CD4-positive, alpha-beta T cell (primary cell): ENCODE results near the gene NR3C2. TPM values are rescaled to one million over a fixed set of nuclear protein-coding genes. Genes with fewer than 3 reads are reported as not detected.

ENCODE experiments used
- ATAC-seq: fragments of 200-7000 bp; cut with Tn5 transposase; one replicate; pipeline ENCODE4 v1.10.0; 2022; ENCODE audit warnings: mild to moderate bottlenecking; ENCODE audit not compliant: poor library complexity
- CTCF ChIA-PET: fragments of 350-600 bp; sonication (Branson Sonifier 250); formaldehyde crosslinking; loops from one replicate; lab custom pipeline; 2021; ENCODE audit warnings: antibody characterized with exemption, inconsistent platforms; lab: Charles Lee
- POLR2A ChIA-PET: fragments of 350-600 bp; sonication (Branson Sonifier 250); formaldehyde crosslinking; loops from one replicate; lab custom pipeline; 2021; ENCODE audit warnings: antibody characterized with exemption, inconsistent platforms; lab: Charles Lee
- DNase-seq, 14 experiments: peaks; one replicate each; pipeline ENCODE4 v3.0.0-alpha.2; 2013 to 2020; ENCODE audit warnings: mixed read lengths in 2 of 14
- H3K27ac ChIP-seq, 2 donors: one replicate each; pipeline versions ENCODE4 v1.5.1 to v1.7.0; 2013; ENCODE audit warnings: low read length in 2 of 2, low read depth in 1 of 2, mild to moderate bottlenecking in 1 of 2
- H3K27me3 ChIP-seq, 2 experiments: 1 replicate in 1 of 2; 2 replicates in 1 of 2; pipeline versions ENCODE4 v1.6.1 to v1.7.0; 2013; ENCODE audit warnings: low read length in 2 of 2, control low read depth in 1 of 2, mild to moderate bottlenecking in 1 of 2, moderate library complexity in 1 of 2; ENCODE audit not compliant: insufficient read depth in 2 of 2, control insufficient read depth in 1 of 2
- H3K36me3 ChIP-seq: one replicate; pipeline ENCODE4 v1.6.1; 2013; ENCODE audit warnings: low read length, control low read depth; ENCODE audit not compliant: insufficient read depth
- H3K4me1 ChIP-seq: one replicate; pipeline ENCODE4 v1.6.1; 2013; ENCODE audit warnings: low read length, control low read depth; ENCODE audit not compliant: insufficient read depth
- H3K4me3 ChIP-seq: one replicate; pipeline ENCODE4 v1.5.1; 2013; ENCODE audit warnings: mild to moderate bottlenecking, low read length, moderate library complexity
- H3K9me3 ChIP-seq, 2 experiments: 1 replicate in 1 of 2; 2 replicates in 1 of 2; pipeline versions ENCODE4 v1.6.1 to v1.7.0; 2013; ENCODE audit warnings: low read length in 2 of 2, mild to moderate bottlenecking in 2 of 2, control low read depth in 1 of 2, moderate library complexity in 1 of 2; ENCODE audit not compliant: control insufficient read depth in 1 of 2, insufficient read depth in 1 of 2
- H3K27ac Mint-ChIP-seq: one replicate; pipeline ENCODE4 v1.8.0; 2020; ENCODE audit warnings: mixed read lengths
- H3K27me3 Mint-ChIP-seq: one replicate; pipeline ENCODE4 v1.8.0; 2021; ENCODE audit warnings: mixed read lengths
- H3K36me3 Mint-ChIP-seq: one replicate; pipeline ENCODE4 v1.8.0; 2021; ENCODE audit warnings: low read depth, mixed read lengths
- H3K4me1 Mint-ChIP-seq: one replicate; pipeline ENCODE4 v1.8.0; 2021; ENCODE audit warnings: low read depth, mixed read lengths
- H3K4me3 Mint-ChIP-seq: one replicate; pipeline ENCODE4 v1.8.0; 2020; ENCODE audit warnings: mild to moderate bottlenecking, mixed read lengths
- H3K9me3 Mint-ChIP-seq: one replicate; pipeline ENCODE4 v1.8.0; 2020; ENCODE audit warnings: mixed read lengths
- intact Hi-C, 2 experiments: fragments of 100-400 bp; cut with DNase I in 1 of 2; cut with micrococcal nuclease in 1 of 2; formaldehyde crosslinking; loops; one replicate each; pipeline versions ENCODE4 v1.15.1 to v1.9.0; 2023 to 2025; cut with DNase I, micrococcal nuclease
- total RNA-seq, 174 experiments: library from RNA in 2 of 174; stranded (reverse) in 2 of 174; gene quantifications; one replicate each; pipeline ENCODE4 v1.2.3 and lab custom pipeline; 2021 to 2026
- TF ChIP-seq, protein P1 (sequence below): fragments of 200-600 bp; IDR thresholded peaks from one replicate; pipeline ENCODE4 v1.8.0; 2022; ENCODE audit warnings: antibody characterized with exemption, mild to moderate bottlenecking

The NR3C2 gene
- total RNA-seq, 2 experiments from 2014 or later: 31.6 to 35.0 TPM

DNA sequence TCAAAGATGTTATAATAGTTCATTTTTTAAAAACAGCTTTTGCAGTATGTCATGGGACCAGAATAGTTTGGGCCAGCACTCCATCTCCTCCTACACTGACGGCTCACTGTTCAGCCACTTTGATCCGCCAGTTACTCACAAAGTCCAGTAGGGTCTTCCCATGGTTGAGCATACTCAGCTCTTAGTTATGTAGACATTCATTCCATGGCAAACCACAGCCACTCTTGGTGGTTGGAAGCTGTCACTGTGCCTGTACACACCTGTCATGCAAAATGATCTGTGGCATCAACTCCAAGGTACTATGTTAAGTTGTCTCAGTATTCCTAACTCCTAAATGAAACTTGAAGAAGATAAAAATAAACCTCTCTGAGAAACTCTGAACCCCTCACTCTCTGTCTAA is 127.2 kb downstream of the NR3C2 start:
- TF ChIP-seq, protein P1, sequence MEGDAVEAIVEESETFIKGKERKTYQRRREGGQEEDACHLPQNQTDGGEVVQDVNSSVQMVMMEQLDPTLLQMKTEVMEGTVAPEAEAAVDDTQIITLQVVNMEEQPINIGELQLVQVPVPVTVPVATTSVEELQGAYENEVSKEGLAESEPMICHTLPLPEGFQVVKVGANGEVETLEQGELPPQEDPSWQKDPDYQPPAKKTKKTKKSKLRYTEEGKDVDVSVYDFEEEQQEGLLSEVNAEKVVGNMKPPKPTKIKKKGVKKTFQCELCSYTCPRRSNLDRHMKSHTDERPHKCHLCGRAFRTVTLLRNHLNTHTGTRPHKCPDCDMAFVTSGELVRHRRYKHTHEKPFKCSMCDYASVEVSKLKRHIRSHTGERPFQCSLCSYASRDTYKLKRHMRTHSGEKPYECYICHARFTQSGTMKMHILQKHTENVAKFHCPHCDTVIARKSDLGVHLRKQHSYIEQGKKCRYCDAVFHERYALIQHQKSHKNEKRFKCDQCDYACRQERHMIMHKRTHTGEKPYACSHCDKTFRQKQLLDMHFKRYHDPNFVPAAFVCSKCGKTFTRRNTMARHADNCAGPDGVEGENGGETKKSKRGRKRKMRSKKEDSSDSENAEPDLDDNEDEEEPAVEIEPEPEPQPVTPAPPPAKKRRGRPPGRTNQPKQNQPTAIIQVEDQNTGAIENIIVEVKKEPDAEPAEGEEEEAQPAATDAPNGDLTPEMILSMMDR: no peak
- ATAC-seq (no peak), DNase-seq (no peak)
- Mint-ChIP-seq H3K36me3 (no peaks in the 10 kb centered on the region), H3K27ac (no peak overlapping the region), H3K4me3 (no peak overlapping the region), H3K4me1 (peaks cover 20% of the 10 kb centered on the region), H3K9me3 (no peaks in the 10 kb centered on the region), H3K27me3 (no peaks in the 10 kb centered on the region)
- H3K4me1 ChIP-seq: no peaks in the 10 kb centered on the region
- H3K4me3 ChIP-seq: no peak overlapping the region
- H3K36me3 ChIP-seq: no peaks in the 10 kb centered on the region
- H3K27ac ChIP-seq: no peak overlapping the region
- CTCF ChIA-PET: interaction anchor here (1.0 kb wide), 1 partner anchor 90 kb away, joined by 3 read pairs; no protein-coding TSS in a partner anchor
- POLR2A ChIA-PET: no interaction called here
- no peaks in the 10 kb centered on the region for H3K27me3 ChIP-seq
- no peaks in the 10 kb centered on the region for H3K9me3 ChIP-seq
- intact Hi-C loops: no loop called here

DNA sequence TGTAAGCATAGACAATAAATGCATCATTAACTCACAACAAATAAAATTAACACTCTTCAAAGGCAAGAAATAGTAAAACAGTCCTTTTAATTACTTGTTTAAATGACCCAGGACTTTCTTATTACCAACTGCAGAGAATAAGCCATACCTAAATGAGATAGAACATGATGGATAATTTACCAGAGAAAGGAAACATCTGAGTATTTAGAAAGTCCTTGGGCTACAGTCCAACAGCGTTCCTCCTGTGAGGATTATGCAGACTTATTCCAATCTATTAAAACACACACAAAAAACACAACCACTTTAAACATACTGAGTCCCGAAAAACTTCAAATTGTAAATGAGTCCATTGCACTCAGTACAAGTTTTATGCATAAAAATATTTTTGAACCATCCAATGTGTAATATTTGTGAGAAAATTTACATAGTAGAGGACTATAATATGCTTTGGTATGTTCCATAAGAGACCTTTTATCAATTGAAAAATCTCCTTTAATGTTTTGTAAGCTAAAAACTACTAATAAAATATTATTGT is 129.2 kb downstream of the NR3C2 start:
- Mint-ChIP-seq H3K36me3 (no peaks in the 10 kb centered on the region), H3K4me3 (no peak overlapping the region), H3K27me3 (no peaks in the 10 kb centered on the region), H3K27ac (no peak overlapping the region), H3K4me1 (peaks cover 25% of the 10 kb centered on the region), H3K9me3 (no peaks in the 10 kb centered on the region)
- intact Hi-C loops: no loop called here
- no peaks in the 10 kb centered on the region for H3K4me1 ChIP-seq
- H3K27me3 ChIP-seq: no peaks in the 10 kb centered on the region
- H3K27ac ChIP-seq: no peak overlapping the region
- ATAC-seq (no peak), DNase-seq (no peak)
- POLR2A ChIA-PET: interaction anchor here (1.4 kb wide), 1 partner anchor 130 kb away, joined by 4 read pairs; the partner anchor contains the start of gene NR3C2
- H3K4me3 ChIP-seq: no peak overlapping the region
- CTCF ChIA-PET: interaction anchor here (1.0 kb wide), 1 partner anchor 42 kb away, joined by 3 read pairs; no protein-coding TSS in a partner anchor
- TF ChIP-seq, protein P1: no peak
- H3K9me3 ChIP-seq: no peaks in the 10 kb centered on the region
- no peaks in the 10 kb centered on the region for H3K36me3 ChIP-seq

DNA sequence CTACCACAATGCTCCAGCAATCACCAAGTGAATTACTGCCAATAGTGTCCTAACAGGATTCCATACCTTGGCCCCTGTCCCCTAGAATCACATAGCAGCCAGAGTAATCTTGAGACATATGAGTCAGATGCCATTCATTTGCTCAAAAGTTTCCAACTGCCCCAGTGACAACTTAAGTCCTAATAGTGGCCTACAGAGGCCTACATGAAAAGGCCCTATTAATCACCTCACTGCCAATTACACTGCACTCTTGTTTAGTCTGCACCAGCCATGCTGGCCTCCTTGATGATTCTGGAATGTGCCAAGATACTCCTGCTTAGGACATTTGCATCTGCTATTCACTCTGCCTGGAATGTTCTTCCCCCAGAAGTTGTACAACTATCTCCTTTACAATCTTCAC is 130.7 kb downstream of the NR3C2 start:
- ChIA-PET CTCF (no interaction called here), POLR2A (no interaction called here)
- Histone ChIP-seq H3K36me3 (no peaks in the 10 kb centered on the region), H3K27ac (no peak overlapping the region), H3K4me3 (no peak overlapping the region), H3K4me1 (no peaks in the 10 kb centered on the region), H3K9me3 (no peaks in the 10 kb centered on the region), H3K27me3 (no peaks in the 10 kb centered on the region)
- Mint-ChIP-seq H3K27me3 (no peaks in the 10 kb centered on the region), H3K27ac (no peak overlapping the region), H3K4me3 (no peak overlapping the region), H3K9me3 (no peaks in the 10 kb centered on the region), H3K4me1 (peaks cover 25% of the 10 kb centered on the region), H3K36me3 (peaks cover under 1% of the 10 kb centered on the region)
- TF ChIP-seq, protein P1: no peak
- intact Hi-C loops: no loop called here
- DNase-seq: no peak
- no peak for ATAC-seq
